ENCODE measurements around the gene PMVK.
"Not testable (repeated sequence)": the region's sequence is repeated elsewhere in the genome, so short reads cannot be mapped to it uniquely, and the experiment has no call there.

PMVK gene

GRCh38 chr1:154936555-154937084 lies at the start of gene PMVK:
PMVK (minus strand) TSS chr1:154936719; CDS start chr1:154936685, 34 bp downstream.
- no peak for TF ChIP-seq CTCF (IDR thresholded peaks at IDR 0.05; ENCODE audit: low read depth, low read length)
- peak; percentile 98 for DNase-seq (ENCODE audit: low read depth in 2 of 2)

GRCh38 chr1:154983776-154984466 lies 47.4 kb upstream of the PMVK start:
- TF ChIP-seq CTCF (IDR thresholded peaks at IDR 0.05; ENCODE audit: low read depth, low read length), result no peak
- DNase-seq (ENCODE audit: low read depth in 2 of 2), result no peak

More at GRCh38 chr1:154936555-154937084, at the start of gene PMVK:
- peak within 1 kb of the TSS; percentile 75 to 91 for H3K4me3 ChIP-seq (replicated peaks in 1 of 2; ENCODE audit: low read depth in 2 of 2, low read length in 2 of 2)

GRCh38 chr1:154982897-154983648 lies 46.6 kb upstream of the PMVK start, which contains the start of gene FLAD1:
FLAD1 (plus strand) TSS chr1:154983344; CDS start chr1:154983695, 351 bp downstream.
- peak; percentile 100 for DNase-seq (ENCODE audit: low read depth in 2 of 2)
- peak within 1 kb of the TSS; percentile 73 to 81 for H3K4me3 ChIP-seq (replicated peaks in 1 of 2; ENCODE audit: low read depth in 2 of 2, low read length in 2 of 2)
- TF ChIP-seq CTCF (IDR thresholded peaks at IDR 0.05; ENCODE audit: low read depth, low read length), result no peak

More at GRCh38 chr1:154983776-154984466, 47.4 kb upstream of the PMVK start:
- peak overlapping the region; percentile 73 to 81 for H3K4me3 ChIP-seq (replicated peaks in 1 of 2; ENCODE audit: low read depth in 2 of 2, low read length in 2 of 2)

- TF ChIP-seq CTCF (IDR thresholded peaks at IDR 0.05; ENCODE audit: low read depth, low read length), result no peak
- no peak for DNase-seq (ENCODE audit: low read depth in 2 of 2)
- H3K4me3 ChIP-seq (replicated peaks in 1 of 2; ENCODE audit: low read depth in 2 of 2, low read length in 2 of 2), result peak overlapping the region in 1 of 2 donors; percentile 3
These were observed 45.8 kb upstream of the PMVK start for GRCh38 chr1:154982341-154982740.

- H3K4me3 ChIP-seq (replicated peaks in 1 of 2; ENCODE audit: low read depth in 2 of 2, low read length in 2 of 2), result no peak overlapping the region
These were observed 41.8 kb upstream of the PMVK start for GRCh38 chr1:154978360-154978759.

GRCh38 chr1:154977762-154978161 lies 41.2 kb upstream of the PMVK start:
- not testable (repeated sequence) for DNase-seq (ENCODE audit: low read depth in 2 of 2); H3K4me3 ChIP-seq (replicated peaks in 1 of 2; ENCODE audit: low read depth in 2 of 2, low read length in 2 of 2)

More at GRCh38 chr1:154978360-154978759, 41.8 kb upstream of the PMVK start:
- no peak for TF ChIP-seq CTCF (IDR thresholded peaks at IDR 0.05; ENCODE audit: low read depth, low read length)
- no peak for DNase-seq (ENCODE audit: low read depth in 2 of 2)
